ENCODE data around the gene DACT2. TPM values are rescaled to one million over a fixed set of nuclear protein-coding genes. Genes with fewer than 3 reads are reported as not detected.

DACT2 gene
- total RNA-seq, 1 experiment from 2014 or later: 4.9 TPM

DNA sequence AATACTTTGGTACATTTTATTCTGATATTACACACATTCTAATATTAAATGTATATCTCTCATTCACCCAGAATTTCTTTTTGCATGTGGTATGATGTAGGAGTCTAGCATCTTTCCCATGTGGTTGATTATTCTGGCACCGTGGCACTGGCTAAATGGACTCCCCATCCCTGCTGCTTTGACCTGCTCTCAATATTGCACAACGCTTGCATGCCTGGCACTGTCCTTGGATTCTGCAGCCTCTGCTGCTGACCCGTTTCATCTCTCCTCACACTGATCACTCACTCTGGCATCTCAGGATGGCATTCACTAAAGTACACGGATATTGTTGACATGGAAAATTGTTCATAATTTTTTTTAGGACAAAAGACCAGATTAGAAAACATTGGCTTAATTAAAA lies 11.5 kb upstream of the DACT2 start (continued):
- no peak for TF ChIP-seq ESRRA (CRISPR knock-in tag; IDR thresholded peaks at IDR 0.05; ENCODE audit: borderline replicate concordance)

DNA sequence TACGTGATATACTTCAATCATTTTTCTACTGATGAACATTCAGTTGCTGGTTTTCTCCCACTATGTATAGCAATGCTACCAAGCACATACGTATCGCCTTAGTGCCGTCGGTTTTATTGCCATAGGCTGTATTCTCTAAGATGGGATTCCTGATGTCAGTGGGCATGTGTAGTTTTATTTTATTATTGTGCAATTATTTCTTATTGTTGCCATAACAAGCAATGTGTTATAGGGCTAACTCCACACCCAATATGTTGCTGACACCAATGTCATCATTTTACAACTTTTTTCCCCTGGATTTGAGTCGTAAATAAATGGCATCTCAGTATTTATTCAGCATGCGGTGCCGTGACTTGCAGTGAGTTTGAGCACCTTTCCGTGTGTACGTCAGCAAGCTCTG lies 10.8 kb upstream of the DACT2 start:
- no peak for DNase-seq (ENCODE audit: low spot score)
- ChIA-PET POLR2A (no interaction called here), CTCF (no interaction called here)
- H3K4me3 Mint-ChIP-seq: no peak overlapping the region
- no peaks in the 10 kb centered on the region for H3K9me3 Mint-ChIP-seq
- H3K36me3 Mint-ChIP-seq: no peaks in the 10 kb centered on the region
- TF ChIP-seq FOXP1 (CRISPR knock-in tag; IDR thresholded peaks at IDR 0.05; ENCODE audit: borderline replicate concordance): no peak
- TF ChIP-seq TP53 (CRISPR knock-in tag; IDR thresholded peaks at IDR 0.05): no peak
- TF ChIP-seq, protein P1, sequence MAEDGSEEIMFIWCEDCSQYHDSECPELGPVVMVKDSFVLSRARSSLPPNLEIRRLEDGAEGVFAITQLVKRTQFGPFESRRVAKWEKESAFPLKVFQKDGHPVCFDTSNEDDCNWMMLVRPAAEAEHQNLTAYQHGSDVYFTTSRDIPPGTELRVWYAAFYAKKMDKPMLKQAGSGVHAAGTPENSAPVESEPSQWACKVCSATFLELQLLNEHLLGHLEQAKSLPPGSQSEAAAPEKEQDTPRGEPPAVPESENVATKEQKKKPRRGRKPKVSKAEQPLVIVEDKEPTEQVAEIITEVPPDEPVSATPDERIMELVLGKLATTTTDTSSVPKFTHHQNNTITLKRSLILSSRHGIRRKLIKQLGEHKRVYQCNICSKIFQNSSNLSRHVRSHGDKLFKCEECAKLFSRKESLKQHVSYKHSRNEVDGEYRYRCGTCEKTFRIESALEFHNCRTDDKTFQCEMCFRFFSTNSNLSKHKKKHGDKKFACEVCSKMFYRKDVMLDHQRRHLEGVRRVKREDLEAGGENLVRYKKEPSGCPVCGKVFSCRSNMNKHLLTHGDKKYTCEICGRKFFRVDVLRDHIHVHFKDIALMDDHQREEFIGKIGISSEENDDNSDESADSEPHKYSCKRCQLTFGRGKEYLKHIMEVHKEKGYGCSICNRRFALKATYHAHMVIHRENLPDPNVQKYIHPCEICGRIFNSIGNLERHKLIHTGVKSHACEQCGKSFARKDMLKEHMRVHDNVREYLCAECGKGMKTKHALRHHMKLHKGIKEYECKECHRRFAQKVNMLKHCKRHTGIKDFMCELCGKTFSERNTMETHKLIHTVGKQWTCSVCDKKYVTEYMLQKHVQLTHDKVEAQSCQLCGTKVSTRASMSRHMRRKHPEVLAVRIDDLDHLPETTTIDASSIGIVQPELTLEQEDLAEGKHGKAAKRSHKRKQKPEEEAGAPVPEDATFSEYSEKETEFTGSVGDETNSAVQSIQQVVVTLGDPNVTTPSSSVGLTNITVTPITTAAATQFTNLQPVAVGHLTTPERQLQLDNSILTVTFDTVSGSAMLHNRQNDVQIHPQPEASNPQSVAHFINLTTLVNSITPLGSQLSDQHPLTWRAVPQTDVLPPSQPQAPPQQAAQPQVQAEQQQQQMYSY (CRISPR knock-in tag; IDR thresholded peaks at IDR 0.05): no peak
- TF ChIP-seq, protein P2, sequence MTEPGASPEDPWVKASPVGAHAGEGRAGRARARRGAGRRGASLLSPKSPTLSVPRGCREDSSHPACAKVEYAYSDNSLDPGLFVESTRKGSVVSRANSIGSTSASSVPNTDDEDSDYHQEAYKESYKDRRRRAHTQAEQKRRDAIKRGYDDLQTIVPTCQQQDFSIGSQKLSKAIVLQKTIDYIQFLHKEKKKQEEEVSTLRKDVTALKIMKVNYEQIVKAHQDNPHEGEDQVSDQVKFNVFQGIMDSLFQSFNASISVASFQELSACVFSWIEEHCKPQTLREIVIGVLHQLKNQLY (CRISPR knock-in tag; IDR thresholded peaks at IDR 0.05): no peak
- no peak for TF ChIP-seq NFE2L1 (CRISPR knock-in tag; IDR thresholded peaks at IDR 0.05)
- TF ChIP-seq, protein P3, sequence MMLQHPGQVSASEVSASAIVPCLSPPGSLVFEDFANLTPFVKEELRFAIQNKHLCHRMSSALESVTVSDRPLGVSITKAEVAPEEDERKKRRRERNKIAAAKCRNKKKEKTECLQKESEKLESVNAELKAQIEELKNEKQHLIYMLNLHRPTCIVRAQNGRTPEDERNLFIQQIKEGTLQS (CRISPR knock-in tag; conservative IDR thresholded peaks at IDR 0.05): no peak
- no peak for TF ChIP-seq ZNF121 (CRISPR knock-in tag; IDR thresholded peaks at IDR 0.05)
- H3K27ac Mint-ChIP-seq: no peak overlapping the region
- ATAC-seq: no peak
- H3K27me3 Mint-ChIP-seq (ENCODE audit: low read depth): peaks cover 10% of the 10 kb centered on the region
- H3K4me1 Mint-ChIP-seq: peaks cover 42% of the 10 kb centered on the region

DNA sequence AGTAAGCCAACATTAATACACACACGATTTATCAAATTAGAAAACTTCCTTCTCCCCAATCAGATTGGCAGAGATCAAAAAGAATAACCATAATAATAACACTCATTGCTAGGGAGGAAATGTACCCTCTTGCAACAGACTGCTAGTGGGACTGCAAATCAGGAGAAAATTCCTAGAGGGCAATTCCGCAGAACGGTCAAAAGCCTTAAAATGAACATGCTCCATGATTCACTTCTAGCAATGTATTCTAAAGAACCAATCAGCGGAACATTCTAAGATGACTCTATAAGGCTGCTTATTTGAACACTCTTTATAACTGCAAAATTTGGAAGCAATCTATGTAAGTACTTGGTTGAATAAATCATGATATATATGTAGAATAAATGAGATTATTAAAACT lies 8.5 kb upstream of the DACT2 start:
- Mint-ChIP-seq H3K27me3 (ENCODE audit: low read depth) (peaks cover 10% of the 10 kb centered on the region), H3K36me3 (no peaks in the 10 kb centered on the region), H3K9me3 (no peaks in the 10 kb centered on the region), H3K4me1 (peaks cover 33% of the 10 kb centered on the region), H3K4me3 (no peak overlapping the region), H3K27ac (no peak overlapping the region)
- CTCF ChIA-PET: no interaction called here
- POLR2A ChIA-PET: no interaction called here
- DNase-seq (ENCODE audit: low spot score): no peak
- no peak for ATAC-seq
- TF ChIP-seq, protein P2 (CRISPR knock-in tag; IDR thresholded peaks at IDR 0.05): no peak
- no peak for TF ChIP-seq GRHL2 (CRISPR knock-in tag; IDR thresholded peaks at IDR 0.05; ENCODE audit: insufficient replicate concordance, severe bottlenecking)
- TF ChIP-seq, protein P4, sequence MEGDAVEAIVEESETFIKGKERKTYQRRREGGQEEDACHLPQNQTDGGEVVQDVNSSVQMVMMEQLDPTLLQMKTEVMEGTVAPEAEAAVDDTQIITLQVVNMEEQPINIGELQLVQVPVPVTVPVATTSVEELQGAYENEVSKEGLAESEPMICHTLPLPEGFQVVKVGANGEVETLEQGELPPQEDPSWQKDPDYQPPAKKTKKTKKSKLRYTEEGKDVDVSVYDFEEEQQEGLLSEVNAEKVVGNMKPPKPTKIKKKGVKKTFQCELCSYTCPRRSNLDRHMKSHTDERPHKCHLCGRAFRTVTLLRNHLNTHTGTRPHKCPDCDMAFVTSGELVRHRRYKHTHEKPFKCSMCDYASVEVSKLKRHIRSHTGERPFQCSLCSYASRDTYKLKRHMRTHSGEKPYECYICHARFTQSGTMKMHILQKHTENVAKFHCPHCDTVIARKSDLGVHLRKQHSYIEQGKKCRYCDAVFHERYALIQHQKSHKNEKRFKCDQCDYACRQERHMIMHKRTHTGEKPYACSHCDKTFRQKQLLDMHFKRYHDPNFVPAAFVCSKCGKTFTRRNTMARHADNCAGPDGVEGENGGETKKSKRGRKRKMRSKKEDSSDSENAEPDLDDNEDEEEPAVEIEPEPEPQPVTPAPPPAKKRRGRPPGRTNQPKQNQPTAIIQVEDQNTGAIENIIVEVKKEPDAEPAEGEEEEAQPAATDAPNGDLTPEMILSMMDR (IDR thresholded peaks at IDR 0.05): no peak
- no peak for TF ChIP-seq PRRX2 (CRISPR knock-in tag; IDR thresholded peaks at IDR 0.05)
- TF ChIP-seq, protein P5, sequence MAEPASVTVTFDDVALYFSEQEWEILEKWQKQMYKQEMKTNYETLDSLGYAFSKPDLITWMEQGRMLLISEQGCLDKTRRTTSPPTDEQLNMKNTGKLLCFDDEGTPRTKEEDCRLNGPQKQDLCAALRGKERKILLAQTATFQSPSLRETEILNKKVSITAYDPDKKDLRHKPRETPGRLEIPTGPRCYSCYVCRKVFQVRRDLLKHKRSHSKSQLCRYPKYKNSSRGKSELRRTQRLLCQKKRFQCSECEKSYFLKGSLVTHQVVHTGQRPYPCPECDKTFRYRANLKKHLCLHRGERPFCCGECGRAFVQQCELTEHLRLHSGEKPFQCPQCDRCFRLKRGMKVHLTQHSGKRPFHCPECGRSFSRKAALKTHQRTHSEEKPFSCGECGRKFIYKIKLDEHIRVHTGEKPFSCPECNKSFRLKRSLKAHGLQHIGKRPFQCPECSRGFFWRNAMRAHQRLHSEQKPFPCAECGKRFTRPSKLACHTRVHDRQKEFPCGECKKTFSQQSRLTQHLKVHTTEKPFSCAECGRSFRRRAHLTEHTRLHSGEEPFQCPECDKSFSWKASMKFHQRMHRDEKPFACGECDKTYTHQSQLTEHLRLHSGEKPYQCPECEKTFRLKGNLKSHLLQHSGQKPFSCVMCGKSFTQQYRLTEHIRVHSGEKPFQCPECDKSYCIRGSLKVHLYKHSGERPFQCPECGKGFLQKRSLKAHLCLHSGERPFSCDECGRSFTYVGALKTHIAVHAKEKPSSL (CRISPR knock-in tag; conservative IDR thresholded peaks at IDR 0.05): no peak
- no peak for TF ChIP-seq SOX15 (CRISPR knock-in tag; IDR thresholded peaks at IDR 0.05)
- TF ChIP-seq, protein P6, sequence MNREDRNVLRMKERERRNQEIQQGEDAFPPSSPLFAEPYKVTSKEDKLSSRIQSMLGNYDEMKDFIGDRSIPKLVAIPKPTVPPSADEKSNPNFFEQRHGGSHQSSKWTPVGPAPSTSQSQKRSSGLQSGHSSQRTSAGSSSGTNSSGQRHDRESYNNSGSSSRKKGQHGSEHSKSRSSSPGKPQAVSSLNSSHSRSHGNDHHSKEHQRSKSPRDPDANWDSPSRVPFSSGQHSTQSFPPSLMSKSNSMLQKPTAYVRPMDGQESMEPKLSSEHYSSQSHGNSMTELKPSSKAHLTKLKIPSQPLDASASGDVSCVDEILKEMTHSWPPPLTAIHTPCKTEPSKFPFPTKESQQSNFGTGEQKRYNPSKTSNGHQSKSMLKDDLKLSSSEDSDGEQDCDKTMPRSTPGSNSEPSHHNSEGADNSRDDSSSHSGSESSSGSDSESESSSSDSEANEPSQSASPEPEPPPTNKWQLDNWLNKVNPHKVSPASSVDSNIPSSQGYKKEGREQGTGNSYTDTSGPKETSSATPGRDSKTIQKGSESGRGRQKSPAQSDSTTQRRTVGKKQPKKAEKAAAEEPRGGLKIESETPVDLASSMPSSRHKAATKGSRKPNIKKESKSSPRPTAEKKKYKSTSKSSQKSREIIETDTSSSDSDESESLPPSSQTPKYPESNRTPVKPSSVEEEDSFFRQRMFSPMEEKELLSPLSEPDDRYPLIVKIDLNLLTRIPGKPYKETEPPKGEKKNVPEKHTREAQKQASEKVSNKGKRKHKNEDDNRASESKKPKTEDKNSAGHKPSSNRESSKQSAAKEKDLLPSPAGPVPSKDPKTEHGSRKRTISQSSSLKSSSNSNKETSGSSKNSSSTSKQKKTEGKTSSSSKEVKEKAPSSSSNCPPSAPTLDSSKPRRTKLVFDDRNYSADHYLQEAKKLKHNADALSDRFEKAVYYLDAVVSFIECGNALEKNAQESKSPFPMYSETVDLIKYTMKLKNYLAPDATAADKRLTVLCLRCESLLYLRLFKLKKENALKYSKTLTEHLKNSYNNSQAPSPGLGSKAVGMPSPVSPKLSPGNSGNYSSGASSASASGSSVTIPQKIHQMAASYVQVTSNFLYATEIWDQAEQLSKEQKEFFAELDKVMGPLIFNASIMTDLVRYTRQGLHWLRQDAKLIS (CRISPR knock-in tag; IDR thresholded peaks at IDR 0.05; ENCODE audit: borderline replicate concordance): no peak
- no peak for TF ChIP-seq ZNF317 (CRISPR knock-in tag; IDR thresholded peaks at IDR 0.05; ENCODE audit: borderline replicate concordance, low read depth)
- no peak for TF ChIP-seq CREM (CRISPR knock-in tag; IDR thresholded peaks at IDR 0.05)
- TF ChIP-seq SMAD3 (CRISPR knock-in tag; IDR thresholded peaks at IDR 0.05; ENCODE audit: borderline replicate concordance): no peak
- TF ChIP-seq, protein P7, sequence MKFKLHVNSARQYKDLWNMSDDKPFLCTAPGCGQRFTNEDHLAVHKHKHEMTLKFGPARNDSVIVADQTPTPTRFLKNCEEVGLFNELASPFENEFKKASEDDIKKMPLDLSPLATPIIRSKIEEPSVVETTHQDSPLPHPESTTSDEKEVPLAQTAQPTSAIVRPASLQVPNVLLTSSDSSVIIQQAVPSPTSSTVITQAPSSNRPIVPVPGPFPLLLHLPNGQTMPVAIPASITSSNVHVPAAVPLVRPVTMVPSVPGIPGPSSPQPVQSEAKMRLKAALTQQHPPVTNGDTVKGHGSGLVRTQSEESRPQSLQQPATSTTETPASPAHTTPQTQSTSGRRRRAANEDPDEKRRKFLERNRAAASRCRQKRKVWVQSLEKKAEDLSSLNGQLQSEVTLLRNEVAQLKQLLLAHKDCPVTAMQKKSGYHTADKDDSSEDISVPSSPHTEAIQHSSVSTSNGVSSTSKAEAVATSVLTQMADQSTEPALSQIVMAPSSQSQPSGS (CRISPR knock-in tag; IDR thresholded peaks at IDR 0.05; ENCODE audit: borderline replicate concordance, low read depth): no peak
- no peak for TF ChIP-seq MXD4 (CRISPR knock-in tag; IDR thresholded peaks at IDR 0.05; ENCODE audit: borderline replicate concordance)
